ENCODE measurements around the gene G3BP2. TPM values are rescaled to one million over a fixed set of nuclear protein-coding genes. Genes with fewer than 3 reads are reported as not detected.

The G3BP2 gene
- total RNA-seq, 6 experiments from 2014 or later = 157 to 169 (median 168) TPM

DNA sequence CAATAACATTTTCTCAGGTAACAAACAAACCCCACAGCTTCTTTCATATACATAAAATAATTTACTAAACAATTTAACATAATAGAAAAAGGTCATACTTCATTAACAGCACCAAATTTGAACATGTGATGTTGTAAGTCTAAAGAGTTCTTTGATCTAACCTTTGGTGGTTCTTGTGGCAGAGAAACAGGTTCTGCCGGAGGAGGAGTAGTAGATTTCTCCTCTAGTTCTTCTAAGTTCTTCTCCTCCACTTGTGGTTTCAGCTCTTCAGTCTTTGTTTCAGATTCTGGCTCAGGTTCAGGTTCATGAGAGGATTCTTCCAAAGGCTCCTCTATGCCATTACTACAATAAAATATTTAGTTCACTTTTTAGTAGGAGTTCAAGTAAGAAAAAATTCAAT is 18.3 kb downstream of the G3BP2 start:
- Mint-ChIP-seq H3K4me3 (no peak overlapping the region), H3K4me1 (ENCODE audit: low read depth) (peaks cover 27% of the 10 kb centered on the region), H3K9me3 (no peaks in the 10 kb centered on the region), H3K27ac (peak overlapping the region; percentile 30; the same call in 1 of the 2 replicates), H3K36me3 (ENCODE audit: low read depth) (peaks cover 21% of the 10 kb centered on the region), H3K27me3 (ENCODE audit: insufficient read depth) (0 out of 2 replicates have a peak, but pooled peaks cover 4% of the 10 kb centered on the region)
- DNase-seq = no peak
- TF ChIP-seq, protein P1, sequence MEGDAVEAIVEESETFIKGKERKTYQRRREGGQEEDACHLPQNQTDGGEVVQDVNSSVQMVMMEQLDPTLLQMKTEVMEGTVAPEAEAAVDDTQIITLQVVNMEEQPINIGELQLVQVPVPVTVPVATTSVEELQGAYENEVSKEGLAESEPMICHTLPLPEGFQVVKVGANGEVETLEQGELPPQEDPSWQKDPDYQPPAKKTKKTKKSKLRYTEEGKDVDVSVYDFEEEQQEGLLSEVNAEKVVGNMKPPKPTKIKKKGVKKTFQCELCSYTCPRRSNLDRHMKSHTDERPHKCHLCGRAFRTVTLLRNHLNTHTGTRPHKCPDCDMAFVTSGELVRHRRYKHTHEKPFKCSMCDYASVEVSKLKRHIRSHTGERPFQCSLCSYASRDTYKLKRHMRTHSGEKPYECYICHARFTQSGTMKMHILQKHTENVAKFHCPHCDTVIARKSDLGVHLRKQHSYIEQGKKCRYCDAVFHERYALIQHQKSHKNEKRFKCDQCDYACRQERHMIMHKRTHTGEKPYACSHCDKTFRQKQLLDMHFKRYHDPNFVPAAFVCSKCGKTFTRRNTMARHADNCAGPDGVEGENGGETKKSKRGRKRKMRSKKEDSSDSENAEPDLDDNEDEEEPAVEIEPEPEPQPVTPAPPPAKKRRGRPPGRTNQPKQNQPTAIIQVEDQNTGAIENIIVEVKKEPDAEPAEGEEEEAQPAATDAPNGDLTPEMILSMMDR (IDR thresholded peaks at IDR 0.05) = no peak

DNA sequence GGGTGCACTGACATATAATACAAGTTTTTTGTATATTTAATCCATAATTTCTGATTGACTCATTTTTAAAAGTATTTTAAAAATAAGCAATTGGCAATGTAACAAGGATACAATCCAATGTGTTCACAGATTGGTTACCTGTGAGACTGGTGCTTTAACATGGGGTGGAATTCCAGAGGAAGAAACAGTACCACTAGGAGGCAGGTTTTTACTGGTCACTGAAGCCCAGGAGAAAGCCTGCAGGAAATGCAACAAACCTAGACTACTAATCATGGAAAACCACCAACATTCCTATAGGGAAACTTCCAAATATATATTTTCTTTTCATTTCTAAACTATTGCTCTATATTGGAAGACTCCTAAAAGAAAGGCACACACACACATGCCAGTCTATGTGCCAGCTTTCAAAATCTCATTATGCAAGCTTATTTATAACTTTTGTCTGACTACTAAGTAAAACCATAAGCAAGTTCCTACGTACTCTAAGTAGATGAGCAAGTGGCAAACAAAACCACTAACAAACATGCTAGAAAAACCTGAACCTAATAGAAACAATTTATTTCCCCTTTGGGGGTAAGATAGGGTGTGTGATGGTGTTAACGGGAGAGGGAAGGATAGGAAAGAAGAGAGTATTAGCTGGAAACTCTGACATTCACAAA is 19.2 kb downstream of the G3BP2 start:
- H3K27ac Mint-ChIP-seq = 0 out of 2 replicates have a peak overlapping the region, but pooled peaks have one; percentile 10
- peaks cover 19% of the 10 kb centered on the region for H3K36me3 Mint-ChIP-seq (ENCODE audit: low read depth)
- TF ChIP-seq, protein P1 (IDR thresholded peaks at IDR 0.05) = peak; percentile 80
- 0 out of 2 replicates have a peak, but pooled peaks cover 4% of the 10 kb centered on the region for H3K27me3 Mint-ChIP-seq (ENCODE audit: insufficient read depth)
- DNase-seq = peak; percentile 48
- H3K9me3 Mint-ChIP-seq = no peaks in the 10 kb centered on the region
- H3K4me3 Mint-ChIP-seq = no peak overlapping the region
- peaks cover 18% of the 10 kb centered on the region for H3K4me1 Mint-ChIP-seq (ENCODE audit: low read depth)

DNA sequence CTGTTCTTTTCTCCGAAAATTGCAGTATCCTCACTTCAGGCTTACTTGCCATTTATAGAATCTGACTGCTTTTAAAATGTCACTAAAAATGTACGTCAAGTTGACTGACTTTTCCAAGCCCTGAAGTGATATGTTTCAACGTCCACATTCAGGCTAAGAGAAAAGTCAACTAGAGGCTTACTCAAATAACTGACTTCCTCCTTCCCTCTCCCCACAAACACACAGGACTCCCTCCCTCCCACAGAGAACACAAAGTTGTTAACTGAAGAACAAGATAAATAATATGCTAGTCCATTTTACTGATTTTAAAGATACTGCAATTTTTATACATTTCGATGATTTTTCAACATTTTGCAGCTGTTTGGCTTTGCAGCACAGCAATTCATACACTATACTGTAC is 29.1 kb downstream of the G3BP2 start:
- peaks cover 16% of the 10 kb centered on the region for H3K4me1 Mint-ChIP-seq (ENCODE audit: low read depth)
- TF ChIP-seq, protein P1 (IDR thresholded peaks at IDR 0.05) = no peak
- DNase-seq = no peak
- H3K36me3 Mint-ChIP-seq (ENCODE audit: low read depth) = peaks cover 56% of the 10 kb centered on the region
- H3K9me3 Mint-ChIP-seq = no peaks in the 10 kb centered on the region
- H3K27ac Mint-ChIP-seq = 0 out of 2 replicates have a peak overlapping the region, but pooled peaks have one; percentile 35
- 0 out of 2 replicates have a peak, but pooled peaks cover 2% of the 10 kb centered on the region for H3K27me3 Mint-ChIP-seq (ENCODE audit: insufficient read depth)
- H3K4me3 Mint-ChIP-seq = no peak overlapping the region

DNA sequence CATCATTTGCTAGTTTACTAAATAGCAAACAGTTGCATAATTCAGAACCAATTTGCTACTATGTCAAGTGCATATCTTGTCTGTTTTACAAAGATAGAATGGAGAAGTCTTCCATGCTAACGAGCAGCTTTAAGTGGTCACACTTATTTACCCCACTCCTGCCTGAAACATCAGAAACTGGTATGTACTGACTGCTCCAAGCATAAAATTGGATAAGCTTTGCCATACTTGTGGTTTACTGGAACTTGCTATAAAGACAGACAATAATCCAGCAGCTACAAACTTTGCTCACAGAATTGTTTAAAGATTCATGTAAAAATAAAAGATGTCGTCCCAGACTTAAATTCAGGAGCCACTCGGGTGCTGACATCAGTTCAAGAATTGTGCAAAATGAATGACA is 29.6 kb downstream of the G3BP2 start:
- TF ChIP-seq, protein P1 (IDR thresholded peaks at IDR 0.05) = no peak
- Mint-ChIP-seq H3K9me3 (no peaks in the 10 kb centered on the region), H3K27ac (no peak overlapping the region), H3K4me3 (no peak overlapping the region), H3K27me3 (ENCODE audit: insufficient read depth) (0 out of 2 replicates have a peak, but pooled peaks cover 2% of the 10 kb centered on the region), H3K36me3 (ENCODE audit: low read depth) (peaks cover 56% of the 10 kb centered on the region), H3K4me1 (ENCODE audit: low read depth) (peaks cover 16% of the 10 kb centered on the region)
- DNase-seq = peak; percentile 10

DNA sequence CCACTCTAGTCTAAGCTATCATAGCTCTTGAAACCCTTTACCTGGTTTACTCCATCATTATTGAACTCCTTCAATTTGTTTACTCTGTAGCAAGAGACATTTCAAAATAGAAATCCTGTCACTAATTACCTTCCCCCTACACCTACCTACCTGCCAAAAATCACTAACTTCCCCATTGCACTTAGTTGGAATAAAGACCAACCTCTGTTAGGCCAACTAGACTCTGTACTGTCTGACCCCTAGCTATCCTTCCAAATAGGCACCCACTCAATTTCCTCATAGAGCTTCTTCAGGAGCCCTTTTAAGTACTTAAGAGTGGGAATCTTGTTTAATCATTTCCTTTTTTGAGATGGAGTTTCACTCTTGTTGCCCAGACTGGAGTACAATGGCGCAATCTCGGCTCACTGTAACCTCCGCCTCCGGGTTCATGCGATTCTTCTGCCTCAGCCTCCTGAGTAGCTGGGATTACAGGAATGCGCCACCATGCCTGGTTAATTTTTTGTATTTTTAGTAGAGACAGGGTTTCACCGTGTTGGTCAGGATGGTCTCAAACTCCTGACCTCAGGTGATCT is 34.0 kb downstream of the G3BP2 start:
- TF ChIP-seq, protein P1 (IDR thresholded peaks at IDR 0.05) = no peak
- H3K36me3 Mint-ChIP-seq (ENCODE audit: low read depth) = peaks cover 23% of the 10 kb centered on the region
- peaks cover 2% of the 10 kb centered on the region; the same call in 1 of the 2 replicates for H3K27me3 Mint-ChIP-seq (ENCODE audit: insufficient read depth)
- H3K4me3 Mint-ChIP-seq = no peak overlapping the region
- H3K9me3 Mint-ChIP-seq = no peaks in the 10 kb centered on the region
- no peak overlapping the region for H3K27ac Mint-ChIP-seq
- peaks cover 48% of the 10 kb centered on the region for H3K4me1 Mint-ChIP-seq (ENCODE audit: low read depth)
- no peak for DNase-seq

Data from HFFc6 (cell line).